Activated CD4-positive, alpha-beta T cell treated with anti-CD3 and anti-CD28 coated beads for 48 hours (primary cell): Measurements from ENCODE around the gene CAVIN2.

Experiments used
- DNase-seq: peaks from one replicate; pipeline ENCODE4 v3.0.0-alpha.2; 2020

The CAVIN2 gene, protein sequence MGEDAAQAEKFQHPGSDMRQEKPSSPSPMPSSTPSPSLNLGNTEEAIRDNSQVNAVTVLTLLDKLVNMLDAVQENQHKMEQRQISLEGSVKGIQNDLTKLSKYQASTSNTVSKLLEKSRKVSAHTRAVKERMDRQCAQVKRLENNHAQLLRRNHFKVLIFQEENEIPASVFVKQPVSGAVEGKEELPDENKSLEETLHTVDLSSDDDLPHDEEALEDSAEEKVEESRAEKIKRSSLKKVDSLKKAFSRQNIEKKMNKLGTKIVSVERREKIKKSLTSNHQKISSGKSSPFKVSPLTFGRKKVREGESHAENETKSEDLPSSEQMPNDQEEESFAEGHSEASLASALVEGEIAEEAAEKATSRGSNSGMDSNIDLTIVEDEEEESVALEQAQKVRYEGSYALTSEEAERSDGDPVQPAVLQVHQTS

DNA sequence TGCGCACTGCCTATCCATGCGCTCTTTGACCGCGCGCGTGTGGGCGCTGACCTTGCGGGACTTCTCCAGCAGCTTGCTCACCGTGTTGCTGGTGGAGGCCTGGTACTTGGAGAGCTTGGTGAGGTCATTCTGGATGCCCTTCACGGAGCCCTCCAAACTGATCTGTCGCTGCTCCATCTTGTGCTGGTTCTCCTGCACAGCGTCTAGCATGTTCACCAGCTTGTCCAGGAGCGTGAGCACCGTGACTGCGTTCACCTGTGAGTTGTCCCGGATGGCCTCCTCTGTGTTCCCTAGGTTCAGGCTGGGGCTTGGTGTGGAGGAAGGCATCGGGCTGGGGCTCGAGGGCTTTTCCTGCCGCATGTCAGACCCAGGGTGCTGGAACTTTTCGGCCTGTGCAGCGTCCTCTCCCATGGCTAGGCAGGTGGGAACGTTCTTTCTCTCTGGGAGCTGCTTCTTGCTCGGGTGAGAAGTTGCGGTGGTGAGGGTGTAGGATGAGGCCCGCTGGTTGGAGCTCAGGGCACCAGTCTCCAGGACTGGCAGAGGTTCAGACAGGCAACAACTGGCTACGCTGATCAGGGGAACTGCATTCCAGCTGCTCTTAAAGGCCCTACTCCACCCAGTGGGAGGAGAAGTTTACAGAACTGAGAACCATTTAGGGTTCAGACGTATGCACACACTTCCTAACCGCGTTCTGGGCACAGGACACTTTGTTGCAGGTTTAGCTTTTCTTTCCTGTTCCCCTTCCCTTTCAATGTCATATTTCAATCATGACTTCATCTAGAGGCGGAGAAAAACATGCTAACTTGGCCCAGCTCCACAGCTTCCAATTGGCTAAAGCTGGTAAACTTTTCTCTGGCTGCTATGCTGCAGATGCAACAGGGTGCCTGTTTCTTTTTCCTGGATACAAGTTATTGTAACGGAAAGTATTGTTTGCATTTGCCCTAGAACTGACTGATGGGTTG, at the start of gene CAVIN2:
Gene CAVIN2, minus strand, starts transcription at position 574 of the 962 bp plus-strand sequence. Its CDS starts 163 bp downstream, at position 411.
- no peak for DNase-seq

DNA sequence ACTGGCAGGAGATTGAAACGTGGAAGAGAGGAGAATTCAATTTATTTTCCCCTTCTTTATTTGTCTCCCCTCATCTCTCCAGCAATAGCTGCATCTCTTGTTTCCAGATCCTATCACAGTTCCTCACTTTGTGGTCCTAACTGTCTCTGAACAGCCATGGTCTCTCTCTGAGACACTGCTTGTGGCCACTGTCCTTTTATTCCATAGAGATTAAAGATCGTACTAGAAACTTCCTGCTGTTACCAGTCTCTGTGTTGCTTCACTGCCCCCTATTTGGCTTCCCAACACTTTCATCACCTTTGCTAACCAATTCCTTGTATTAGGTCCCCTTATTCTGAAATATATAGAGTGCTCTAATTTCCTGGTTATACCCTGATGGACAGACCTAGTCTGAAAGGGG, 48.9 kb upstream of the CAVIN2 start:
- no peak for DNase-seq

- DNase-seq = no peak
Observed at GRCh38 chr2:191895195-191895594, 48.3 kb upstream of the CAVIN2 start.

DNA sequence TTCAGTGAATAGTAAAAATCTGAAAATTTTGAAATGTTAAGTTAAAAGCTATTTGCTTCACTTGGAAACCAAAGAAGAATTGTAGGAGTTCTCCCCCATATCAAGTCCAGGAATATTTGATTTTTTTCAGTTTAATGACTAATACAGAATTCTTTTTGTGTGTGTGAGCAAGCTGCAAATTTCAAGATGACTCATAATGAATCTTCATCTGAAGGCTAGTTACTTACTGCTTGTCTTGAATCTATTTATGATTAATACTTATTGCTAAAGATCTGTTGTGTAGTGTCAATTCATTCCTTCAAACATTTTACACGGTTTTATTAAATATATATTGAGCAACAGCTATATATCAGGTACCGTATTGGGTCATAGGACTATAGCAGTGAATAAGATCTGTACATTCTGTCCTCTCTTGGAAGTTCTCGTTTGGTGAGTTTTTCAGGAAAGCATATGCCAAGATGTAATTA, 47.8 kb upstream of the CAVIN2 start:
- no peak for DNase-seq

- no peak for DNase-seq
Observed at GRCh38 chr2:191892391-191892790, 45.5 kb upstream of the CAVIN2 start.

DNA sequence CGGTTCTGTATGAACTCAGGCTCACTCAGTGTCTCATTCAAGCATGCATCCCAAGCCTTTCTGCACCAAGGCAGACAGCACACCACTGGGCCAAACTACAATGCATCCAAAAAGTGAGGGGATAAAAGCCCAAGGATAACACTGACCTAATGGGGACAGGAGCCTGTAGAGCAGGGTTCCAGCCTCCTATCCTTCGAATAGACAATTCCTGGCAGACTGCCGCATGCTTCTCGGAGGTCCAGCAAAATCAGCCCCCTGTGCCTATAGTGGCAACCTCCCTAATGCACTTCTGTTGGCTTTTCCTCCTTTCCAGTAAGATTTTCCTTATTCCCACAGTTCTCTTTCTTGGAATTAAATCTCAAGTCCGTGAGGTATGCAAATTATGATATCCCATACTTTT, 44.8 kb upstream of the CAVIN2 start:
- DNase-seq = no peak

DNA sequence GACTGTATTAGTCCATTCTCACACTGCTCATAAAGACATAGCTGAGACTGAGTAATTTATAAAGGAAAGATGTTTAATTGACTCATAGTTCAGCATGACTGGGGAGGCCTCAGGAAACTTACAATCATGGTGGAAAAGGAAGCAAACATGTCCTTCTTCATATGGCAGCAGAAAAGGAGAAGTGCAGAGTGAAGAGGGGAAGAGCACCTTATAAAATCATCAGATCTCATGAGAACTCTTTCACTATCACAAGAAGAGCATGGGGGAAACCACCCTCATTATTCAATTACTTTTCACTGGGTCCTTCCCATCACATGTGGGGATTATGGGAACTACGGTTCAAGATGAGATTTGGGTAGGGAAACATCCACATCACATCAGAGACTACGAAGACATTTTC, 43.0 kb upstream of the CAVIN2 start:
- DNase-seq = no peak

DNA sequence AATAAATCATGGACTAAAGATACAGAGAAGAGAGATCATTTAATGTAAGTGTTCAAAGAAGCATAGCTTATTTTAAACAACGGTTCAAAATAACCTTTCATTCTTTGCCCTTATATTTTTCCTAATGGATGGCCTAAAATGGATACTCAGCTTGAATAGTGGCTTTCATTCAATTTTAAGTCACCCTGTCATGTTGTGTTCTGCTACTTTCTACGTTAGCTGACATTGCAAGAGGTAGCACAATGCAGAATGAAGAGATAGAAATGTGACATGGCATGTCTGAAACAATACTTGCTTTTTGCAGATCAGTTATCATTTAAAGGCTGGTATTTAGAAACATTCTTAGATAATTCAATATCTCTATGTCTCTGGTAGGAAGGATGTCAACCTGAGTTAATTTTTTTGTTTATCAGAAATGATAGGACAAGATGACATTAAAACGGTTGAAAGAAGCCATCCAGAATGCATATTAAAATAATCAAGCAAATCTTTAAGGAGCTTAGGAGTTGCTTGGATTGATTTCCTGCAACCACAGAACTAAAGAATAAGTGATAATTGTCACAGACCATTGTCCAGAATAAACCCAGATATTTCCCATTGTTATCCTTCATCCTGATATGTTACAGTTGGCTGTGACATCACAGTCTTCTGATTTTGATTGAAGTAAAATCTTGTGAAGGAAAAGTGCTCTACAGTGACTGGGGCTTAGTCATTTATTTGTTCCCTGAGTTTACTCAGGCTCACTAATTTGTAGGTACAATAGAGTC, 41.7 kb upstream of the CAVIN2 start:
- DNase-seq = no peak

- no peak for DNase-seq
Observed at GRCh38 chr2:191885650-191886049, 38.8 kb upstream of the CAVIN2 start.

DNA sequence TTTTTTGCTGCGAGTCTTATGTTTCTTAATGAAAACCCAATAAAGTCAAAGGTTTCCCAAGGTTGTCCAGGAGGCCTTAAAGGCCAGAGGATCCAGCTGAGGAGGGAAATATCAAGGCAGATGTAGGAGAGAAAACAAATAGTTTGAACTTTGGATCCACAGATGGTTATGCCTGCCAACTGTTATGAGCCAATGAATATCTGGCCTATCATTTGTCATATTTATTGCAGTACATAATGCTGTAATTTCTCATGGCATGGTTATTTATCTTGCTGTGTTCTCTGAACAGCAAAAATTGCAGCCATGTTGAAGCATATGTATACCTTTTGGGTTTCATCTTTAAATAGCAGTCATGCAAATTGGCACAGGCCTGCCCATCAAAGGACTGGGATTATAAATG, 38.2 kb upstream of the CAVIN2 start:
- DNase-seq = no peak

DNA sequence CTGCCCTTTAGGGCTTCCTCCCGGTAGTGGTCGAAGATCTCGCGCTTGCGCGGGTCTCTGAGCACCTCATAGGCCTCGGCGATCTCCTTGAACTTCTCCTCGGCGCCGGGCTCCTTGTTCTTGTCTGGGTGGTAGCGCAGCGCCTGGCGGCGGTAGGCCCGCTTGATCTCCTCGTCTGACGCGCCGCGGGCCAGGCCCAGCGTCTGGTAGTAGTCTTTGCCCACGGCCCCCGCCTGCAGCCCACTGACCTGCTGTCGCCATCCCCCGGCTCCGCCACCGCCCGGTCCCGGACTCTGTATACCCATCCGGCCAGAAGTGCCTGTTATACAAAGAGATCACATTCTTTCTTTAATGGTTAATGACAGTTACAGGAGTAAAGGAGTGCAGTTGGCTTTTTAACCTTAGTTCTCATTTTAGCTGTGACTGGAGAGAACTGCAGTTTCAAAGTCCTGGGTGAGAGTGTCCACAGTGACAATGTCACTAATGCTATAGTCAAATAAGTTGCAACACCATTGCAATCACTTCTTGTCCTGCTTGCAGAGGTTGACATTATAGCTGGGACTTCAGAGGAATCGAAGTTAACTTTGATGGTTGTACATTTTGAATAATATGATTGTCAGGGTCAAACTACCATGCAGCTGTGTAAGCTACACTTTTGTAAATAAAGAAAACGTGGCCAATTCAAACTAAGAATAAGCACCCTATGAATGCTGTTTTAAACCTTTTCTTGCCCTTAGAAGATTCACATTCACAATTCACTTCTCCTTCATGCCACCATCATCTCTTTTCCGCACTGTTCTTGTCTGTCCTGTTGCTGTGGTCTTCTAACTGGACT, 35.3 kb upstream of the CAVIN2 start:
- no peak for DNase-seq

DNA sequence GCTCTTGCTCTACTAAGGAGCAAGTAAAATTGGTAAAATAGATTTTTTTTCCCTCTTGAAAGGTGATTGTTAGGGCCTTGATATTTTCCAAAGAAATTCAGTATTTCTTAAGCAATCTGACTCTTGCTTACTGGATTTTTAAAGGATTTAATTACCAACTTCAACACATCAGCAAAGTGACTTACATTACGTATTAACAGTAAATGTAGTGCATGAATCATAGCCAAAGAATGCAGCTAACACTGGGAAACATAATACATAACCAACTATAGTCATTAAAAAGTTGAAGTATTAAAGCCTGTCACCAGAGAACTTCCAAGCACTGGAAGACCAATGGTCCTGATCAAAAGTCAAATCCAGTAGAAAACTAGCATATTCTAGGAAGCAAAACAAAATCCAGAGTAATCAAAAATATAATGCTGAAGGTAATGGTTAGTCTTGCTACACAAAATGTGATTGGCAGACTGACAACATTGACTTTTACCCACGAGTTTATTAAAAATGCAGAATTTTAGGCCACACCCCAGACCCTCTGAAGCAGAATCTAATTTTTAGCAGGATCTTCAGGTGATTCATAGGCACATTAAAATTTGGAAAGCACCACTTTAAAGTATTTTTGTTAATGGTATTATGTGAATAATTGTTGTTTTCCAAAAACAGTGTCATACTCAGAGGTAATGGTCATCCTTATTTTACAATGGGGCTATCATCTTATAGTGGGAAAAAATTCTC, 31.8 kb upstream of the CAVIN2 start:
- DNase-seq = no peak

GRCh38 chr2:191877875-191878274, 31.0 kb upstream of the CAVIN2 start:
- DNase-seq = no peak

DNA sequence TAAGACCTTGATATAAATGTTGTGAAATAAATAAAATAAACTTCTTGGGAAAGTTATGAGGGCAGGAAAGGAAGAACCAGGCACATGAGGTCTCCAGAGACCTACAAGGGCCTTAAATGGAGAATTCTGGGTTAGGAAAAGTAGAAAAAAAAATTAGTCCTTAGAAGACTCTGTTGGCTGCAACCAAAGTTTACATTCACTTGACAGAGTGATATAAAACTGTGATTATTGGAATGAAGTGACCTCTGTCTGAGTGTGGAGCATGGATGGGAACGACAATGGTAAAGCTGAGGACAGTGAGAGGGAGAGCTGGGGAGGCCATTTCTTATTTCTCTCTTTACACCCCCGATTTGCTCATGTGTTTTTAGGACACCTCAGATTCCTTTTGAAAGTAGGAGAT, 29.0 kb upstream of the CAVIN2 start:
- no peak for DNase-seq

GRCh38 chr2:191870744-191871143, 23.9 kb upstream of the CAVIN2 start:
- no peak for DNase-seq

DNA sequence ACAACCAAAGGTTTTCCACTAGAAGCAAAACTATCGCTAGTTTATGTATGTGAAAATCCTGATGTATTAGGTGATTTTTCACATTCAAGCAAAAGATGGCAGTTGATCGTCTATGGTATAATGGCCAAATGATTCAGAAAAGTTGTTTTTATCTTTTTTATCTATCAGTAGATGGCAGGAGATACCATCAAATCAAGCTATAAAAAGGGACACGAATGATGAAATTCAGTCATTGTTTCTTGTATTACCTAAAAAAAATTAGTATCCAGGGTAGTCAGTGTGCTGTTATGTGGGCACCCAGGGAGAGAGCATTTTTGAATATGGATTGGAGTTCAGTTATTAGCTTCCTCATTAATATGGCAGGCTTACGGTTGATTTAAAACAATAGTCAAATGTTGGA, 22.9 kb upstream of the CAVIN2 start:
- no peak for DNase-seq

GRCh38 chr2:191869178-191869577, 22.3 kb upstream of the CAVIN2 start:
- DNase-seq = peak; percentile 11

- DNase-seq = no peak
Observed at GRCh38 chr2:191867507-191867847, 20.6 kb upstream of the CAVIN2 start.

GRCh38 chr2:191866675-191867506, 20.0 kb upstream of the CAVIN2 start:
- DNase-seq = no peak

GRCh38 chr2:191866195-191866594, 19.3 kb upstream of the CAVIN2 start:
- no peak for DNase-seq
